ENCODE data around the gene TSHR. TPM values are rescaled to one million over a fixed set of nuclear protein-coding genes. Genes with fewer than 3 reads are reported as not detected.

TSHR gene
- total and polyA plus RNA-seq, 2 of the 4 experiments (the other 2 are of a cell fraction): not detected

- Histone ChIP-seq H2BK120ac (ENCODE audit: low read depth, low read length) (no peak overlapping the region), H2BK15ac (ENCODE audit: low read depth, low read length) (no peak overlapping the region), H2BK5ac (ENCODE audit: low read depth, low read length, poor library complexity, severe bottlenecking) (no peak overlapping the region), H4K20me1 (ENCODE audit: insufficient read depth, low read length) (no peaks in the 10 kb centered on the region), H2AFZ (replicated peaks; ENCODE audit: low read length, poor library complexity) (no peak overlapping the region), H3K18ac (ENCODE audit: low read depth, low read length) (no peak overlapping the region), H3K9ac (ENCODE audit: low read depth, low read length) (no peak overlapping the region), H3K4ac (ENCODE audit: low read depth, low read length) (no peak overlapping the region), H2AK9ac (replicated peaks; ENCODE audit: low read depth, low read length, poor library complexity) (no peak overlapping the region), H3K56ac (ENCODE audit: extremely low read depth, insufficient read depth, low read length) (no peak overlapping the region), H2AK5ac (ENCODE audit: low read depth, low read length) (no peak overlapping the region), H3K14ac (replicated peaks; ENCODE audit: low read depth, low read length) (no peak overlapping the region), H3K4me3 (ENCODE audit: insufficient read depth, low read depth, low read length) (no peak overlapping the region), H3K4me2 (ENCODE audit: low read depth, low read length) (peak overlapping the region; percentile 72), H3K36me3 (ENCODE audit: control insufficient read depth, insufficient read depth, low read length) (no peaks in the 10 kb centered on the region), H4K5ac (ENCODE audit: low read depth, low read length) (no peak overlapping the region), H2BK20ac (ENCODE audit: low read depth, low read length) (no peak overlapping the region), H4K8ac (ENCODE audit: low read depth in 2 of 2, low read length in 2 of 2) (no peak overlapping the region), H3K9me3 (ENCODE audit: control insufficient read depth, insufficient read depth, low read length) (no peaks in the 10 kb centered on the region), H3K27ac (ENCODE audit: insufficient read depth, low read length) (no peak overlapping the region), H3K23ac (ENCODE audit: low read depth, low read length) (no peak overlapping the region), H3K79me1 (ENCODE audit: low read depth in 1 of 2, low read length in 2 of 2) (no peaks in the 10 kb centered on the region), H3K27me3 (ENCODE audit: control insufficient read depth, insufficient read depth, low read length) (no peaks in the 10 kb centered on the region), H3K4me1 (ENCODE audit: control insufficient read depth, insufficient read depth, low read length) (no peaks in the 10 kb centered on the region), H4K91ac (ENCODE audit: insufficient read depth, low read depth, low read length) (no peak overlapping the region), H3K9me1 (ENCODE audit: insufficient read depth, low read length) (no peaks in the 10 kb centered on the region)
- TF ChIP-seq, protein P1, sequence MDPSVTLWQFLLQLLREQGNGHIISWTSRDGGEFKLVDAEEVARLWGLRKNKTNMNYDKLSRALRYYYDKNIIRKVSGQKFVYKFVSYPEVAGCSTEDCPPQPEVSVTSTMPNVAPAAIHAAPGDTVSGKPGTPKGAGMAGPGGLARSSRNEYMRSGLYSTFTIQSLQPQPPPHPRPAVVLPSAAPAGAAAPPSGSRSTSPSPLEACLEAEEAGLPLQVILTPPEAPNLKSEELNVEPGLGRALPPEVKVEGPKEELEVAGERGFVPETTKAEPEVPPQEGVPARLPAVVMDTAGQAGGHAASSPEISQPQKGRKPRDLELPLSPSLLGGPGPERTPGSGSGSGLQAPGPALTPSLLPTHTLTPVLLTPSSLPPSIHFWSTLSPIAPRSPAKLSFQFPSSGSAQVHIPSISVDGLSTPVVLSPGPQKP (IDR thresholded peaks at IDR 0.05; ENCODE audit: borderline replicate concordance, low read depth, low read length): no peak
- no peak for TF ChIP-seq MXI1 (IDR thresholded peaks at IDR 0.05; ENCODE audit: borderline replicate concordance, low read depth, low read length)
- TF ChIP-seq POLR2A (IDR thresholded peaks at IDR 0.05; ENCODE audit: low read depth, low read length): no peak
- TF ChIP-seq FOS (IDR thresholded peaks at IDR 0.05; ENCODE audit: low read depth, low read length): no peak
- TF ChIP-seq RFX5 (IDR thresholded peaks at IDR 0.05; ENCODE audit: low read depth, low read length): no peak
- no peak for TF ChIP-seq NFE2L2 (IDR thresholded peaks at IDR 0.05; ENCODE audit: low read depth, low read length)
- TF ChIP-seq CEBPB (IDR thresholded peaks at IDR 0.05; ENCODE audit: low read depth, low read length): no peak
- TF ChIP-seq, protein P2, sequence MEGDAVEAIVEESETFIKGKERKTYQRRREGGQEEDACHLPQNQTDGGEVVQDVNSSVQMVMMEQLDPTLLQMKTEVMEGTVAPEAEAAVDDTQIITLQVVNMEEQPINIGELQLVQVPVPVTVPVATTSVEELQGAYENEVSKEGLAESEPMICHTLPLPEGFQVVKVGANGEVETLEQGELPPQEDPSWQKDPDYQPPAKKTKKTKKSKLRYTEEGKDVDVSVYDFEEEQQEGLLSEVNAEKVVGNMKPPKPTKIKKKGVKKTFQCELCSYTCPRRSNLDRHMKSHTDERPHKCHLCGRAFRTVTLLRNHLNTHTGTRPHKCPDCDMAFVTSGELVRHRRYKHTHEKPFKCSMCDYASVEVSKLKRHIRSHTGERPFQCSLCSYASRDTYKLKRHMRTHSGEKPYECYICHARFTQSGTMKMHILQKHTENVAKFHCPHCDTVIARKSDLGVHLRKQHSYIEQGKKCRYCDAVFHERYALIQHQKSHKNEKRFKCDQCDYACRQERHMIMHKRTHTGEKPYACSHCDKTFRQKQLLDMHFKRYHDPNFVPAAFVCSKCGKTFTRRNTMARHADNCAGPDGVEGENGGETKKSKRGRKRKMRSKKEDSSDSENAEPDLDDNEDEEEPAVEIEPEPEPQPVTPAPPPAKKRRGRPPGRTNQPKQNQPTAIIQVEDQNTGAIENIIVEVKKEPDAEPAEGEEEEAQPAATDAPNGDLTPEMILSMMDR (conservative IDR thresholded peaks at IDR 0.05; ENCODE audit: low read depth, low read length): no peak
- TF ChIP-seq SMC3 (IDR thresholded peaks at IDR 0.05; ENCODE audit: low read depth, low read length): no peak
- TF ChIP-seq RAD21 (IDR thresholded peaks at IDR 0.05; ENCODE audit: low read length): no peak
- TF ChIP-seq RCOR1 (IDR thresholded peaks at IDR 0.05; ENCODE audit: insufficient replicate concordance, low read length): no peak
- TF ChIP-seq USF2 (IDR thresholded peaks at IDR 0.05; ENCODE audit: low read depth, low read length): no peak
- CTCF ChIA-PET: interaction anchor here (1.2 kb wide), 1 partner anchor 15 kb away, joined by 3 read pairs; no protein-coding TSS in a partner anchor
- in situ Hi-C loops (cut with MboI; ENCODE audit: low sequenced_read_pairs): no loop called here
- ATAC-seq (ENCODE audit: low read depth) (peak; percentile 57), DNase-seq (no peak)
- intact Hi-C loops (cut with micrococcal nuclease): no loop called here
- dilution Hi-C loops (cut with HindIII; ENCODE audit: low sequenced_read_pairs, unreplicated experiment): no loop called here
- no TSS peak for BruUV-seq (replicated peaks)
- no CpG with 5 or more reads among the region's 3 CpGs for WGBS, 2 experiments (ENCODE audit: extremely low coverage in 2 of 2, insufficient read length in 1 of 2)
- POLR2A ChIA-PET (ENCODE audit: unreplicated experiment): no interaction called here
These were observed 189.6 kb downstream of the TSHR start for GRCh38 chr14:81144824-81145603.
